ENCODE results near the gene MPPE1.
"Not testable (repeated sequence)": the region's sequence is repeated elsewhere in the genome, so short reads cannot be mapped to it uniquely, and the experiment has no call there.

Gene MPPE1

GRCh38 chr18:11882636-11883035 lies 25.5 kb downstream of the MPPE1 start:
- DNase-seq = no peak

- no peak for DNase-seq
Observed at GRCh38 chr18:11880586-11881304, 27.4 kb downstream of the MPPE1 start.

GRCh38 chr18:11877497-11878135 lies 30.5 kb downstream of the MPPE1 start:
- no peak for DNase-seq

DNA sequence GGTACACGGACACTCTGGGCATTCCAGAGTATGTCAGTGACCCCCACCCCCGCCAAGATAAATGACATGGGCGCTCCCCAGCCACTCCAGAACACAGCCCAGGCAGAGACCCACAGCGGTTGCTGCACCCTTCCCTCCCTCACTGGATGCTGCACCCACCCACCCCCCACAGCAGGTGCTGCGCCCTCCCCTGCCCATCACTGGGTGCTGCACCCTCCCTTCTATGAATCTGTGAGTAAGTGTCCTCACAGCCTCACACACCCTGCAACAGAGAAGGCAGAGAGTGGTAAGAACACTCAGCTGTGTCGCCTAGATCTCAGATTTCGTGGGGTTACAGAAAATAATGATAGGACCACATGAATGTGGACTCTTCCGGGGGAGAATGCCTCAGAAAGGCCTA lies 33.4 kb downstream of the MPPE1 start:
- DNase-seq = no peak

DNA sequence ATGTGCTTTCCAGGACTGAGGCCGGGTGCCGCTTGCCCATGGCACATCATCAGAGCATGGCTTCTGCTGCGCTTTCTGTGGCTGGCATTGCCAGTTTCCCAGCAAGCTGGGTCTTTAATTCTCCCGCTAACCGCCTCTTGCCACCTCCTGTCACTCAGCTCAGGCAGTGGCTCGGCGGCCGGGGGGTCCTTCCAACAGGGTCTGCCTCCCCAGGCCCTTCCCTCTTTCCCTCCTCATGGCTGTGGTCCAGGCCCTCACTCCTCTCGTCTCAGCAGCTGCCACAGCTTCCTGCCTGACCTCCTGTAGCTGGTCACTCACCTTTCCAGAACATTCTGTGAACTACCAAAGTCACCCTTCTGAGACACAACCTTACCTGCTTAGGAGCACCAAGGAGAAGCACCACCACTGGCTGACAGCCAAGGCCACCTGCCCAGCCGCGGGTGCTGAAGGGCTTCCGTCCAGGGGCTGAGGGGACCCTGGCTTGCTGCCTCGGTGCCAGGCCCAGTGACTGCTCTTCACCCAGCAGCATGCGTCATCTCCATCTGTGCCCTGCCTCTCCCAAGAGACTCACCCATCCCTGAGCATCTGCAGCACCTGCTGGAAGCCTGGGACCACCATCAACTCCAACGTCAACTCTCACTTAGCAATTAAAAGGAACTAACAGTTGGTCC lies 34.3 kb downstream of the MPPE1 start:
- no peak for DNase-seq

GRCh38 chr18:11872479-11873136 lies 35.5 kb downstream of the MPPE1 start:
- no peak for DNase-seq

- DNase-seq = no peak
Observed at GRCh38 chr18:11871501-11871900, 36.6 kb downstream of the MPPE1 start.

DNA sequence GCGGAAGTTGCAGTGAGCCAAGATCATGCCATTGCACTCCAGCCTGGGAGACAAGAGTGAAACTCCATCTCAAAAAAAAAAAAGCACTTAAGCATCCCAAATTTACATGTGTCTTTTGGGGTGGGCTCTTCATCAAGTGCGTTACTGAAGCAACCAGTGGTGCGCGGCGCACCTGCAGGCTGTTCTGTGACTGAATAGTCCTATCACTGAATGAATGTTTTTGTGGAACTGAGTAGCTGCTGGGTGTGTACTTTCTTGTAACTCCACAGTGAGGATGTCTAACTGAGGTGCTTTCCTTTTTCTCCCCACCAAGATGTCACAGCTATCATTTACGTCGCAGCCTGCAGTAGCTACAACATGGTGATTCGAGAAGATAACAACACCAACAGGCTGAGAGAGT lies 39.9 kb downstream of the MPPE1 start:
- no peak for DNase-seq

- no peak for DNase-seq
Observed at GRCh38 chr18:11866764-11867163, 41.4 kb downstream of the MPPE1 start.

DNA sequence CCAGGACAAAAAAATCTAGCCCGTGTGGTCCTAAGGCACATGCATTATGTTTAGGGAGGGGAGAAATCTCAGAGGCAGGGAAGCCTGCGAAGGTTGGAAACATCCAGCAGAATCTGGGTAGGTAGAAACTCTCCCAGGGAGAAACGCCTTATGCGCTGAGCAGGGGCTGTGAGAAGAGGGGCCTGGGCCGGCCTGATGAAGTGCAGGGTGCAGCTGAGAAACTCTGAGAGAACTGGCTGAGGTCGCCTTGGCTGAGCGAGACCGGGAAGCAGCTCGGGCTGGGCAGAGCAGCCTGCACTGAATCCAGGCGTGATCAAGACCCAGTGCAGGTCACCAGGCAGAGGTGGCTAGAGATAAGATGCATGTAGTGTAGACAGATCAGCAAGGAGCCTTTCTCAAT lies 41.8 kb downstream of the MPPE1 start:
- DNase-seq = no peak

DNA sequence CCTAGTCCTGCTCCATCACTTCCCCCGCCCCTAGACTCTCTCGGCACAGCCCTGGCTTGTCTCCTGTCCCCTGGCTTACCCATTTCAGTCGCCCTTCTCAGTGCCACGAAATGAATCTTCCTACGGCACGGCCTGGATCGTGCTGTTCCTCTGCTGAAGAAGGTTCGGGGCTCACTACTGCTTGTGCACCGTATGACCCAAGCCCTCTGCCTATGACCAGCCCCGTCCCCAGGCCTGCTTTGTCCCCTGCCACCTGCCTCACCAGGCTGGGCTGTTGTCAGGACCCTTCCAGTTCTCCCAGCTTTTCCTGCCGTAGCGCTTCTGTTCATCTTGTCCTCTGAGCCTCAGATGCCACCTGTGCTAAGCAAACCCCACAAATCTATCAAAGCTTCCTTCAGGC lies 43.0 kb downstream of the MPPE1 start:
- no peak for DNase-seq

GRCh38 chr18:11864471-11864870 lies 43.6 kb downstream of the MPPE1 start:
- DNase-seq = no peak

DNA sequence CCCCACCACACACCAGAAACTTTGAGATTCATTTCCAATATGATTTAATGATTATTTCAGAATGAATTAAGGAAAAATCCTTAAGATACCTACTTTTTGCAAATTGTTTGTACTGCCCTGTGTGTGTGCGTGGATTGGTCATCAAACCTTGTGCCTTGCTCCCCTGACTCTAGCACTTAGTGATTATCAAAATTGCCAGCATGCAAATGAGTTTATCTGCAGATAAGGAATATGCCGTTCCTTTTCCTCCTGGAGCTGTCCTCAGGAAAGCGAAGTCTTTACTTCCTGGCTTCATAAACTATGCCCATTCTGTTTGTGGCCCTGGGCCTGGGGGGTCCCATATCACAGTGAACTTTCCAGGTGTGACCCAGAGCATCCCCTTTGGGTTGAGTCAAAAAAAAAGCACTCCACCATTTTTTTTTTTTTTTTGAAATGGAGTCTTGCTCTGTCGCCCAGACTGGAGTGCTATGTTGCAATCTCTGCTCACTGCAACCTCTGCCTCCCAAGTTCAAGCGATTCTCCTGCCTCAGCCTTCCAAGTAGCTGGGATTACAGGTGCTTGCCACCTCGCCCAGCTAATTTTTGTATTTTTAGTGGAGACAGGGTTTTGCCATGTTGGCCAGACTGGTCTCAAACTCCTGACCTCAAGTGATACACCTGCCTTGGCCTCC lies 45.5 kb downstream of the MPPE1 start:
- no peak for DNase-seq

DNA sequence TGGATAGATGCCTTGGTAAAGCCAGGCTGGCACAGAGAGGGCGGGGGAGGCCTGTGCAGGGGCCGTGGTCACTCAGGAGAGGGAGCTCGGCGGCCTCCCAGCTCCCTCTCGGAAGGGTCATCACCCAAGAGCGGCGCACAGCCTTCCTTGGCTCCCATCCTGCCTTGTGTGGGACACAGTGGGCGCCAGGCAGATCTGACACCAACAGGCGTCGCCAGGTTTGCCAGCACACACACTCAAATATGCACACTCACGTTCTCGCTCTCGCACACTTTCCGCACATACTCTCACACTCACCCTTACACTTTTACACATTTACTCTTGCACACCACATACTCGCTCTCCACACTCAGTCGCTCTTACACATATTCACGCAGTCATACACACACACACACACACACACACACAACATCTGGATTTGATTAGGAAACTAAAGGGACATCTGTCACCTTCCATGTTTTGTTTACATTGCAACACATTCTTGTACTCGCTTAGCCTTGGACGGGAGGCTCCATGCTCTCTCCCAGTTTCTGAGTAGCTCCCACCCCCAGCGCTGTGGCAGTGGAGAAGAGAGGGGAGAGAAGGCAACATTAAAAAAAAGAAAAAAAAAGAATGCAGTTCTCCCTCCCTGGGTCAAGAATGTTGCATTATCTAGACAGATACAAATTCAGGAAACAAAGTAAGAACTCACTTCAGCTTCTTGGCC lies 46.4 kb downstream of the MPPE1 start:
- DNase-seq = no peak

DNA sequence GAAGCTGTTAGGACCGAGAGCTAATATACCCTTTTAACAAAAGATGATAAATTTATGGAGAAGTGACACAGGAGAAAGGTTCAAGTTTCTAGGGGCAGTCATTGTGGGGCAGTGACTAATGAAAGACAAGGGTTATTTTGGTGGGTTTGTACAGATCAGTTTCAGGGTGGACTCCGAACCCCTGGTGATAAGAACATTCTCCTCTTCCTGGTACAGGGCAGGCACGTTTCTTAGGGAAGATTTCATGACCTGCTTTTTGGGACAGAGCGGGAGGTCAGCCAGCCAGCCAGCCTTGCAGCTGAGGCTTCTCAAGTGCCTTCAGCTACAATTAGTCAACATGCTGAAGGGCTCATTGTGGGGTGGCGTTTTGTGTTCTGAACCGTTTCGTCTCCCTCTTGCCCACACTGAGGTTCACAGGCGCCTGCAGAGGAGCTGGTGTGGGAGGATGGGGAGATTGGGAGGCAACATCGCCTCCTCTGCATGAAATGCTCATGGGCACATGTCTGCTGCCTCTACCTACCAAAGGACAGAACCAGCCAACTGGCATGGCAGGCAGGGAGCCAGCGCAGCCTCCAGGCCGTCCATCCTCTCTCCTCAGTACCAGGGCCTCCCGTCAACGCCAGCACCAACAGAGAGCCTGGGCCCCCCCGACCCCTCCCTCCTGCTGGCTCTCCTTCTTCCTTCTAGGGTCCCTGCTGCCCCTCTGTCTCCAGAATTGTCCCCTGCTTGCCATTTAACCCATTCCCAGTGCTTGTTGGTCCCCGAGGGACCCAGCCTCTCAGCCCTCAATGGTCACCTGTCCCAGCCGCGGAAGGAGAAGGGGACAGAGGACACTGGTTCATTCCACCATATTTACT lies 47.3 kb downstream of the MPPE1 start:
- DNase-seq = no peak

GRCh38 chr18:11859903-11860407 lies 48.2 kb downstream of the MPPE1 start:
- DNase-seq = no peak

DNA sequence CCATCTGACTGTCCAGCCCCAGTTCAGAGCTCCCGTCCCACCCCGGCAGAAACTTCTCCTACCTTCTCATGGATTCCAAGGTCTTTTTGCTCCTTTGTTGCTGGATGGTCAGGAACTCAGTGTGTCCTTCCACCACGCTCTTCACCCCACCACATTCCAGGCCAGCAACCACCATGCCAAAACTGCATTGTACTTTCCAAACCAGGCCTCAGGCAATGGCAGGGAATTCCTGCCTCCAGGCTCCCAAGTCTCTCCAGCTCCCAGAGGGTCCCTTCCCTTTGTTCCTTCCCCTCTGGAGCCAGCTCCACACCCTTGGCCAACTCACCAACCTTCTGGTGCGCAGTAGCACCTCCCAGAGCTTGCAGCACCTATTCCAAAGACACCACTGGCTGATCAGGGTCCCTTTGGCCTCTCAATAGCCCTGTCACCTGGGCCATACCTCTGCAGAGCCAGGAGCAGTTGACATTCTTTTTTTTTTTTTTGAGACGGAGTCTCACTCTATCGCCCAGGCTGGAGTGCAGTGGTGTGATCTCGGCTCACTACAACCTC lies 48.8 kb downstream of the MPPE1 start:
- no peak for DNase-seq

DNA sequence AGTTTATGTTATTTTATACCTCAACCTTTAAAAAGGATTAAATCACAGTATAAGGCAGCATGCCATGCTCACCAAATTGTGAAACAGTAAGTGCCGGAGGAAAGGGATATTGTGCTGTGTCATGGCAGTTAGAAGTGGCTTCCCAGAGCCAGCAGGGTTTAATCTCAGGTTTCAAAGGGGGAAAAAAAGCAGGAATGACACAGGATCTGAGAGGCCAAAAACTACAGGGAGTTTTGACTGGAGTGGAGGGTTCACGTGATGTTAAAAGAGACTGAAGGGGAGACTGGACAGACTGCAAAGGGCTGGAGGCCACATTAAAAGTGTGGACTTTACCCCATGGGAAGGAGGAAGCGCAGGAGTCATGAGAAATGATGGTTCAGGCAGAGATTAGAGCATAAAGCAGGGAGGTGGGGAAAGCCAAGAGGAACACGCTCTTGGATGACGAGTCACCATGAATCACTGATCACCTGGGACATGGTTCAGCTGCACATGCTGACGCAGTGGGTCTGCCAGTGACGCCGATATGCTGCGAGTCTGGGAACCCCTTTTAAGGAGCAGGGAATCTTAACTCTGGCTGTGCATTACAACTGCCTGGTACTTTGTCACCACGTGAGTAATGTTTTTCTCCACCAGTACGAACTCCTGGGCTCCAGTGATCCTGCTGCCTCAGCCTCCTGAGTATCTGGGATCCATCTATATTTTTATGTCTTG lies 50.8 kb downstream of the MPPE1 start:
- DNase-seq = no peak

- DNase-seq = not testable (repeated sequence)
Observed at GRCh38 chr18:11854554-11854953, 53.6 kb downstream of the MPPE1 start.

DNA sequence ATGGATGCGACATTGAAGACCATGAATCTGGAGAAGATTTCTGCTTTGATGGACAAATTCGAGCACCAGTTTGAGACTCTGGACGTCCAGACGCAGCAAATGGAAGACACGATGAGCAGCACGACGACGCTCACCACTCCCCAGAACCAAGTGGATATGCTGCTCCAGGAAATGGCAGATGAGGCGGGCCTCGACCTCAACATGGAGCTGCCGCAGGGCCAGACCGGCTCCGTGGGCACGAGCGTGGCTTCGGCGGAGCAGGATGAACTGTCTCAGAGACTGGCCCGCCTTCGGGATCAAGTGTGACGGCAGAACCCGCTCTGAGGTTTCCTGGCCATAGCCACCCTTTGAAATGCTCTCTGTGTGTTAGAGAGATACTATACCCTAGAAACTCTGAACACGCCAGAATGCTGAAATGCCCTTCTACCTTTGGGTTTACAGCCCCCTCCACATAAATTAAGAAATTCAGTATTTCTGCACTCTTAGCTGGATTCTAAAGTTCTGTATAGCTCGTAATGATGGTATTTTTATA lies 56.2 kb downstream of the MPPE1 start:
- no peak for DNase-seq

Measured in NCI-H1092 (cell line).